H9 (cell line): ENCODE data around the gene SOBP. TPM values are rescaled to one million over a fixed set of nuclear protein-coding genes. Genes with fewer than 3 reads are reported as not detected.

Experiments
- DNase-seq: peaks from one replicate; pipeline ENCODE4 v3.0.0-alpha.2; 2017
- H2AFZ ChIP-seq: one replicate; pipeline ENCODE4 v1.6.1; 2013; ENCODE audit warnings: mild to moderate bottlenecking, low read length, control low read depth, moderate library complexity
- H2AK5ac ChIP-seq: 2 replicates; pipeline ENCODE4 v1.6.1; 2013; ENCODE audit warnings: low read length, control low read depth, mixed read lengths; ENCODE audit not compliant: insufficient read length
- H2BK120ac ChIP-seq: one replicate; pipeline ENCODE4 v1.6.1; 2013; ENCODE audit warnings: low read depth, mild to moderate bottlenecking, low read length, control low read depth, inconsistent platforms; ENCODE audit not compliant: poor library complexity, severe bottlenecking
- H2BK12ac ChIP-seq: 2 replicates; pipeline ENCODE4 v1.6.1; 2013; ENCODE audit warnings: low read length, control low read depth, mixed read lengths, low read depth; ENCODE audit not compliant: insufficient read length
- H2BK15ac ChIP-seq: 2 replicates; pipeline ENCODE4 v1.6.1; 2013; ENCODE audit warnings: low read depth, low read length, control low read depth
- H2BK20ac ChIP-seq: one replicate; pipeline ENCODE4 v1.6.1; 2013; ENCODE audit warnings: low read depth, mild to moderate bottlenecking, low read length, control low read depth, inconsistent platforms; ENCODE audit not compliant: poor library complexity, severe bottlenecking
- H2BK5ac ChIP-seq: 2 replicates; pipeline ENCODE4 v1.6.1; 2013; ENCODE audit warnings: low read length, control low read depth, mixed read lengths; ENCODE audit not compliant: insufficient read length
- H3K14ac ChIP-seq: 2 replicates; pipeline ENCODE4 v1.6.1; 2013; ENCODE audit warnings: low read length, control low read depth; ENCODE audit not compliant: insufficient read depth
- H3K18ac ChIP-seq: 2 replicates; pipeline ENCODE4 v1.6.1; 2013; ENCODE audit warnings: low read depth, mild to moderate bottlenecking, mixed read lengths, low read length, control low read depth; ENCODE audit not compliant: insufficient read length
- H3K23ac ChIP-seq: 2 replicates; pipeline ENCODE4 v1.6.1; 2013; ENCODE audit warnings: low read length, control low read depth, mixed read lengths, low read depth; ENCODE audit not compliant: insufficient read length
- H3K23me2 ChIP-seq: 2 replicates; pipeline ENCODE4 v1.6.1; 2013; ENCODE audit warnings: low read depth, mild to moderate bottlenecking, mixed read lengths, low read length, control low read depth; ENCODE audit not compliant: insufficient read length, poor library complexity, severe bottlenecking
- H3K27ac ChIP-seq: 2 replicates; pipeline ENCODE4 v1.5.1; 2013; ENCODE audit warnings: low read length, control low read depth, mixed read lengths, low read depth; ENCODE audit not compliant: insufficient read length
- H3K27me3 ChIP-seq: 2 replicates; pipeline ENCODE4 v1.6.1; 2013; ENCODE audit warnings: low read length, control low read depth, inconsistent platforms; ENCODE audit not compliant: insufficient read depth
- H3K4ac ChIP-seq: 2 replicates; pipeline ENCODE4 v1.6.1; 2013; ENCODE audit warnings: low read depth, mild to moderate bottlenecking, control low read depth, inconsistent platforms, low read length, moderate library complexity
- H3K4me1 ChIP-seq: 2 replicates; pipeline ENCODE4 v1.6.1; 2013; ENCODE audit warnings: low read length, control low read depth, inconsistent platforms; ENCODE audit not compliant: insufficient read depth
- H3K4me2 ChIP-seq: 2 replicates; pipeline ENCODE4 v1.6.1; 2013; ENCODE audit warnings: low read length, control low read depth, mixed read lengths; ENCODE audit not compliant: insufficient read length, insufficient read depth
- H3K56ac ChIP-seq: 2 replicates; pipeline ENCODE4 v1.6.1; 2013; ENCODE audit warnings: low read depth, mild to moderate bottlenecking, mixed read lengths, low read length, control low read depth; ENCODE audit not compliant: insufficient read length
- H3K79me1 ChIP-seq: 2 replicates; pipeline ENCODE4 v1.6.1; 2013; ENCODE audit warnings: low read depth, mild to moderate bottlenecking, moderate library complexity, low read length, control low read depth, inconsistent platforms; ENCODE audit not compliant: insufficient read depth, poor library complexity, severe bottlenecking
- H3K79me2 ChIP-seq: 2 replicates; pipeline ENCODE4 v1.6.1; 2013; ENCODE audit warnings: low read length, control low read depth, inconsistent platforms; ENCODE audit not compliant: insufficient read depth
- H3K9ac ChIP-seq: 2 replicates; pipeline ENCODE4 v1.6.1; 2013; ENCODE audit warnings: low read length, control low read depth, mixed read lengths; ENCODE audit not compliant: insufficient read length; ENCODE audit errors: extremely low read depth
- H3K9me3 ChIP-seq: one replicate; pipeline ENCODE4 v1.6.1; 2013; ENCODE audit warnings: low read depth, low read length, inconsistent platforms; ENCODE audit not compliant: control insufficient read depth
- H3T11ph ChIP-seq: one replicate; pipeline ENCODE4 v1.6.1; 2013; ENCODE audit warnings: mild to moderate bottlenecking, low read length, control low read depth, inconsistent platforms
- H4K20me1 ChIP-seq: one replicate; pipeline ENCODE4 v1.6.1; 2013; ENCODE audit not compliant: control insufficient read depth, insufficient read length, insufficient read depth
- H4K5ac ChIP-seq: 2 replicates; pipeline ENCODE4 v1.6.1; 2013; ENCODE audit warnings: low read depth, mild to moderate bottlenecking, mixed read lengths, low read length, control low read depth; ENCODE audit not compliant: insufficient read length
- H4K8ac ChIP-seq: replicated peaks from 2 replicates; pipeline ENCODE4 v1.6.1; 2013; ENCODE audit warnings: low read length, control low read depth, mixed read lengths, low read depth; ENCODE audit not compliant: insufficient read length
- H4K91ac ChIP-seq: 2 replicates; pipeline ENCODE4 v1.6.1; 2013; ENCODE audit warnings: low read depth, mild to moderate bottlenecking, moderate library complexity, mixed read lengths, low read length, control low read depth; ENCODE audit not compliant: insufficient read length
- H3K27ac Mint-ChIP-seq, 3 experiments: 2 replicates in 2 of 3; 3 replicates in 1 of 3; pipeline ENCODE4 v1.8.0; 2020 to 2021; ENCODE audit warnings: mixed read lengths in 3 of 3, mild to moderate bottlenecking in 1 of 3, moderate library complexity in 1 of 3
- H3K27me3 Mint-ChIP-seq: 2 replicates; pipeline ENCODE4 v1.8.0; 2021; ENCODE audit warnings: low read depth, mild to moderate bottlenecking, moderate library complexity, mixed read lengths
- H3K36me3 Mint-ChIP-seq, 3 experiments: 2 replicates in 2 of 3; 3 replicates in 1 of 3; pipeline ENCODE4 v1.8.0; 2020 to 2021; ENCODE audit warnings: low read depth in 3 of 3, mixed read lengths in 3 of 3; ENCODE audit not compliant: insufficient read depth in 1 of 3
- H3K4me1 Mint-ChIP-seq, 2 experiments: 2 replicates each; pipeline ENCODE4 v1.8.0; 2020; ENCODE audit warnings: mixed read lengths in 2 of 2
- H3K4me3 Mint-ChIP-seq, 2 experiments: 2 replicates in 1 of 2; 3 replicates in 1 of 2; pipeline ENCODE4 v1.8.0; 2020 to 2021; ENCODE audit warnings: mild to moderate bottlenecking in 2 of 2, mixed read lengths in 2 of 2, moderate library complexity in 1 of 2
- H3K9me3 Mint-ChIP-seq, 2 experiments: 2 replicates in 1 of 2; 3 replicates in 1 of 2; pipeline ENCODE4 v1.8.0; 2020; ENCODE audit warnings: mild to moderate bottlenecking in 2 of 2, mixed read lengths in 2 of 2, moderate library complexity in 1 of 2
- CTCF ChIP-seq: fragments of 200-600 bp; sonication (generic); conservative IDR thresholded peaks from 3 replicates; pipeline ENCODE4 v1.8.0; 2021; ENCODE audit warnings: antibody characterized with exemption, mild to moderate bottlenecking
- WGBS: extraction: QIAGEN DNeasy Blood & Tissue Kit; methylation state at CpG from one replicate; pipeline ENCODE4 v1.1.7; 2013; ENCODE audit warnings: missing lambda C conversion rate, low lambda C conversion rate, mixed read lengths; ENCODE audit not compliant: insufficient read length; ENCODE audit errors: extremely low coverage; 5-methylcytosine and 5-hydroxymethylcytosine counted together
- total RNA-seq: library from RNA; stranded (reverse); gene quantifications from 2 replicates; pipeline ENCODE4 v1.2.1, GENCODE V29; 2021

Gene SOBP
- total RNA-seq, 1 experiment from 2014 or later, result 4.3 TPM

- no peaks in the 10 kb centered on the region for H3K9me3 Mint-ChIP-seq
- H3K36me3 Mint-ChIP-seq, result peaks cover 0 to 2% (median 0%) of the 10 kb centered on the region in 3 experiments; a peak in 1 of 7 replicates
- no peak overlapping the region for H3K4ac ChIP-seq
- no peak overlapping the region for H3K18ac ChIP-seq
- H3K4me2 ChIP-seq, result no peak overlapping the region
- H3K4me1 Mint-ChIP-seq, result peaks cover 11 to 17% of the 10 kb centered on the region in 2 experiments
- no peak overlapping the region for H4K5ac ChIP-seq
- no peaks in the 10 kb centered on the region for H3K9me3 ChIP-seq
- no peak overlapping the region for H3K23ac ChIP-seq
- no peaks in the 10 kb centered on the region for H3K79me2 ChIP-seq
- no peak overlapping the region for H3K27ac Mint-ChIP-seq
- H4K8ac ChIP-seq, result no peak overlapping the region
- no peak overlapping the region for H3T11ph ChIP-seq
- no peak for TF ChIP-seq CTCF
- H3K27me3 ChIP-seq, result no peaks in the 10 kb centered on the region
- H2BK15ac ChIP-seq, result no peak overlapping the region
- DNase-seq, result no peak
- H3K27me3 Mint-ChIP-seq, result no peaks in the 10 kb centered on the region; the same call in 1 of the 2 replicates
- H3K14ac ChIP-seq, result no peak overlapping the region
- H3K9ac ChIP-seq, result no peak overlapping the region
- no CpG with 5 or more reads among the region's 2 CpGs for WGBS
- H2BK120ac ChIP-seq, result no peak overlapping the region
- H2BK20ac ChIP-seq, result no peak overlapping the region
- no peak overlapping the region for H3K27ac ChIP-seq
- H2AFZ ChIP-seq, result no peak overlapping the region
- no peaks in the 10 kb centered on the region for H3K79me1 ChIP-seq
- no peaks in the 10 kb centered on the region for H4K20me1 ChIP-seq
- no peak overlapping the region for H4K91ac ChIP-seq
- no peaks in the 10 kb centered on the region for H3K23me2 ChIP-seq
- no peak overlapping the region for H3K56ac ChIP-seq
- no peak overlapping the region for H2BK5ac ChIP-seq
- H3K4me1 ChIP-seq, result peaks cover 3% of the 10 kb centered on the region; the same call in 1 of the 2 replicates
- no peak overlapping the region for H3K4me3 Mint-ChIP-seq
- no peak overlapping the region for H2BK12ac ChIP-seq
- H2AK5ac ChIP-seq, result no peak overlapping the region
Measured at GRCh38 chr6:107523794-107524193, 33.9 kb downstream of the SOBP start.
